ENCODE results near the gene APEH. TPM values are rescaled to one million over a fixed set of nuclear protein-coding genes. Genes with fewer than 3 reads are reported as not detected.
"Not testable (repeated sequence)": the region's sequence is repeated elsewhere in the genome, so short reads cannot be mapped to it uniquely, and the experiment has no call there.

Gene APEH
- total RNA-seq, 1 experiment from 2014 or later: 215 TPM

DNA sequence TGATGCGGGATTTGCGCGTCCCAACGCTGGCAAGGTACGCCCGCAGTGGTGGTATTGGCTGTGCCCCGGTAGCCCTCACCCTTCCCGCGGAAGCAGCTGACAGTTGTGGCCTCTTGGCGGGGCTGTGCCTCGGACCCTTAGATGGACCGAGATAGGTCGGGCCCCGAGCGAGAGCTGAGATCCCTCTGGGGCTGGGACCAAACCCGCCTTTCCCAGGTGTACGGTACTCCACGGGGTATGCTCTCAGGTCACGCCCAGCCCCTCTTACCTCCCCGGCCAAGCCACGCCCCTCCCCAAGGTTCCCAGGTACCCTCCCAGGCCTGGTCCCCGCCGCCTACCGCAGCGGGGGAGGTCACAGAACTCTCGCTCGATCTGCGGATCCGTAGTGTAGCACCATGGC lies 12.2 kb downstream of the APEH start:
- not testable (repeated sequence) for H3T11ph ChIP-seq (ENCODE audit: low read length); H3K79me1 ChIP-seq (ENCODE audit: insufficient read depth, low read depth, low read length, poor library complexity, severe bottlenecking); H3K9me3 ChIP-seq (ENCODE audit: control insufficient read depth, low read depth, low read length); H3K27me3 Mint-ChIP-seq (ENCODE audit: low read depth); H4K20me1 ChIP-seq (ENCODE audit: control insufficient read depth, insufficient read depth, insufficient read length); H2BK120ac ChIP-seq (ENCODE audit: low read depth, low read length, poor library complexity, severe bottlenecking); H3K27ac ChIP-seq (ENCODE audit: insufficient read length, low read depth, low read length); H4K5ac ChIP-seq (ENCODE audit: insufficient read length, low read depth, low read length); H3K9ac ChIP-seq (ENCODE audit: extremely low read depth, insufficient read length, low read length); H2BK15ac ChIP-seq (ENCODE audit: low read depth, low read length); H2AK5ac ChIP-seq (ENCODE audit: insufficient read length, low read length); H3K56ac ChIP-seq (ENCODE audit: insufficient read length, low read depth, low read length); H3K27me3 ChIP-seq (ENCODE audit: insufficient read depth, low read length); H3K4me1 ChIP-seq (ENCODE audit: insufficient read depth, low read length); H3K18ac ChIP-seq (ENCODE audit: insufficient read length, low read depth, low read length); H2BK20ac ChIP-seq (ENCODE audit: low read depth, low read length, poor library complexity, severe bottlenecking); H3K9me3 Mint-ChIP-seq; H3K4ac ChIP-seq (ENCODE audit: low read depth, low read length); H4K91ac ChIP-seq (ENCODE audit: insufficient read length, low read depth, low read length); H4K8ac ChIP-seq (replicated peaks; ENCODE audit: insufficient read length, low read depth, low read length); H2AFZ ChIP-seq (ENCODE audit: low read length); H3K14ac ChIP-seq (ENCODE audit: insufficient read depth, low read length); H3K23ac ChIP-seq (ENCODE audit: insufficient read length, low read depth, low read length); H2BK5ac ChIP-seq (ENCODE audit: insufficient read length, low read length); H3K23me2 ChIP-seq (ENCODE audit: insufficient read length, low read depth, low read length, poor library complexity, severe bottlenecking); H3K79me2 ChIP-seq (ENCODE audit: insufficient read depth, low read length); H2BK12ac ChIP-seq (ENCODE audit: insufficient read length, low read depth, low read length)
- TF ChIP-seq CTCF (conservative IDR thresholded peaks at IDR 0.05): 0 out of 3 replicates have a peak, but pooled peaks have one; percentile 9
- H3K36me3 Mint-ChIP-seq (ENCODE audit: insufficient read depth in 1 of 3, low read depth in 3 of 3): peaks cover 11 to 32% (median 26%) of the 10 kb centered on the region in 3 experiments; a peak in 6 of 7 replicates
- H3K27ac Mint-ChIP-seq: peak overlapping the region in 1 of 3 experiments; percentile 91; a peak in 2 of 7 replicates
- H3K4me2 ChIP-seq (ENCODE audit: insufficient read depth, insufficient read length, low read length): peak overlapping the region; percentile 24
- peak; percentile 94 for DNase-seq
- WGBS (ENCODE audit: extremely low coverage, insufficient read length, low lambda C conversion rate): no CpG with 5 or more reads among the region's 29 CpGs
- H3K4me1 Mint-ChIP-seq: peaks cover 20 to 30% of the 10 kb centered on the region in 2 experiments
- H3K4me3 Mint-ChIP-seq: peak overlapping the region; percentile 74 to 86

- H4K20me1 ChIP-seq (ENCODE audit: control insufficient read depth, insufficient read depth, insufficient read length); H3K9me3 Mint-ChIP-seq; H3K56ac ChIP-seq (ENCODE audit: insufficient read length, low read depth, low read length); H3K27me3 ChIP-seq (ENCODE audit: insufficient read depth, low read length); H3K27ac ChIP-seq (ENCODE audit: insufficient read length, low read depth, low read length); H2BK12ac ChIP-seq (ENCODE audit: insufficient read length, low read depth, low read length); H4K8ac ChIP-seq (replicated peaks; ENCODE audit: insufficient read length, low read depth, low read length); H2AFZ ChIP-seq (ENCODE audit: low read length); H3K27me3 Mint-ChIP-seq (ENCODE audit: low read depth); H2BK5ac ChIP-seq (ENCODE audit: insufficient read length, low read length); H2BK15ac ChIP-seq (ENCODE audit: low read depth, low read length); H3K79me1 ChIP-seq (ENCODE audit: insufficient read depth, low read depth, low read length, poor library complexity, severe bottlenecking); H2AK5ac ChIP-seq (ENCODE audit: insufficient read length, low read length); H2BK20ac ChIP-seq (ENCODE audit: low read depth, low read length, poor library complexity, severe bottlenecking); H3K4me1 ChIP-seq (ENCODE audit: insufficient read depth, low read length); H3T11ph ChIP-seq (ENCODE audit: low read length); H4K5ac ChIP-seq (ENCODE audit: insufficient read length, low read depth, low read length); H3K23me2 ChIP-seq (ENCODE audit: insufficient read length, low read depth, low read length, poor library complexity, severe bottlenecking); H2BK120ac ChIP-seq (ENCODE audit: low read depth, low read length, poor library complexity, severe bottlenecking); H3K4ac ChIP-seq (ENCODE audit: low read depth, low read length); H4K91ac ChIP-seq (ENCODE audit: insufficient read length, low read depth, low read length); H3K23ac ChIP-seq (ENCODE audit: insufficient read length, low read depth, low read length); H3K9me3 ChIP-seq (ENCODE audit: control insufficient read depth, low read depth, low read length); H3K79me2 ChIP-seq (ENCODE audit: insufficient read depth, low read length): not testable (repeated sequence)
- Histone ChIP-seq H3K14ac (ENCODE audit: insufficient read depth, low read length) (peak overlapping the region; percentile 85), H3K4me2 (ENCODE audit: insufficient read depth, insufficient read length, low read length) (peak overlapping the region; percentile 72), H3K18ac (ENCODE audit: insufficient read length, low read depth, low read length) (peak overlapping the region; percentile 85), H3K9ac (ENCODE audit: extremely low read depth, insufficient read length, low read length) (peak overlapping the region; percentile 52)
- WGBS (ENCODE audit: extremely low coverage, insufficient read length, low lambda C conversion rate): no CpG with 5 or more reads among the region's 44 CpGs
- Mint-ChIP-seq H3K27ac (peak overlapping the region; percentile 44 to 92 (median 74); a peak in 5 of 7 replicates), H3K4me1 (peaks cover 20 to 30% of the 10 kb centered on the region in 2 experiments), H3K36me3 (ENCODE audit: insufficient read depth in 1 of 3, low read depth in 3 of 3) (peaks cover 11 to 28% (median 26%) of the 10 kb centered on the region in 3 experiments; a peak in 6 of 7 replicates), H3K4me3 (peak overlapping the region; percentile 74 to 86)
- DNase-seq: peak; percentile 92
Measured at GRCh38 chr3:49686769-49687423, 12.7 kb downstream of the APEH start.
